Uterus (tissue), 4 donors: ENCODE data around the gene PRKG1. TPM values are rescaled to one million over a fixed set of nuclear protein-coding genes. Genes with fewer than 3 reads are reported as not detected.

Source experiments
- DNase-seq, 2 donors: peaks; one replicate each; pipeline ENCODE4 v3.0.0-alpha.2; 2019 to 2020
- H3K27ac ChIP-seq, 2 donors: fragments of 200-600 bp; sonication (generic); 1 replicate in 1 of 2; 2 replicates in 1 of 2; pipeline ENCODE4 v1.5.1; 2016 to 2018
- H3K27me3 ChIP-seq, 2 donors: fragments of 200-600 bp; sonication (generic); one replicate each; pipeline ENCODE4 v1.5.1; 2018 to 2019; ENCODE audit warnings: control low read depth in 1 of 2
- H3K36me3 ChIP-seq, 2 donors: fragments of 200-600 bp; sonication (generic); one replicate each; pipeline ENCODE4 v1.5.1; 2019; ENCODE audit warnings: control low read depth in 1 of 2
- H3K4me1 ChIP-seq, 2 donors: fragments of 200-600 bp; sonication (generic); one replicate each; pipeline ENCODE4 v1.5.1; 2018 to 2019; ENCODE audit warnings: control low read depth in 1 of 2
- H3K4me3 ChIP-seq, 2 donors: fragments of 200-600 bp; sonication (generic); 1 replicate in 1 of 2; 2 replicates in 1 of 2; pipeline ENCODE4 v1.5.1; 2018 to 2019; ENCODE audit warnings: mild to moderate bottlenecking in 1 of 2
- H3K9me3 ChIP-seq, 2 donors: fragments of 200-600 bp; sonication (generic); one replicate each; pipeline ENCODE4 v1.5.1; 2019; ENCODE audit warnings: control low read depth in 1 of 2
- CTCF ChIP-seq, 4 experiments: fragments of 200-600 bp in 2 of 4; fragments of 450-650 bp in 2 of 4; sonication (generic) in 2 of 4; IDR thresholded peaks; one replicate each; pipeline ENCODE4 v1.5.1; 2016 to 2019; ENCODE audit warnings: antibody characterized with exemption in 4 of 4, mild to moderate bottlenecking in 2 of 4, moderate library complexity in 1 of 4
- POLR2A ChIP-seq, 2 donors: fragments of 450-650 bp; IDR thresholded peaks; one replicate each; pipeline ENCODE4 v1.6.1; 2016; ENCODE audit warnings: antibody characterized with exemption in 2 of 2, mild to moderate bottlenecking in 1 of 2, moderate library complexity in 1 of 2
- intact Hi-C: fragments of 100-400 bp; cut with DNase I; formaldehyde crosslinking; loops from one replicate; pipeline ENCODE4 v1.15.1; 2023; ENCODE audit warnings: low total_unique reads
- total RNA-seq, 4 donors: library from RNA; depleted of rRNA in 3 of 4; stranded (reverse); fragments of >200 nt in 3 of 4; gene quantifications; one replicate each; pipeline versions ENCODE4 v1.1.0 to v1.2.4, GENCODE V29; 2014 to 2023
- donor health status: DM: yes; HTN: yes; CAD: no.

PRKG1 gene
- total RNA-seq, 4 donors from 2014 or later = 32.4 to 136 (median 69.6) TPM

GRCh38 chr10:51188008-51188407 lies 113.7 kb downstream of the PRKG1 start:
- intact Hi-C loops = no loop called here
- no peaks in the 10 kb centered on the region for H3K27me3 ChIP-seq
- H3K9me3 ChIP-seq = no peaks in the 10 kb centered on the region
- no peak for DNase-seq
- no peak for TF ChIP-seq POLR2A (IDR thresholded peaks at IDR 0.05)
- no peak for TF ChIP-seq CTCF (IDR thresholded peaks at IDR 0.05)
- no peaks in the 10 kb centered on the region for H3K4me1 ChIP-seq
- no peak overlapping the region for H3K4me3 ChIP-seq
- H3K36me3 ChIP-seq = no peaks in the 10 kb centered on the region
- H3K27ac ChIP-seq = no peak overlapping the region

- no peaks in the 10 kb centered on the region for H3K4me1 ChIP-seq
- no peaks in the 10 kb centered on the region for H3K36me3 ChIP-seq
- no peak overlapping the region for H3K4me3 ChIP-seq
- H3K9me3 ChIP-seq = no peaks in the 10 kb centered on the region
- TF ChIP-seq CTCF (IDR thresholded peaks at IDR 0.05) (no peak), POLR2A (IDR thresholded peaks at IDR 0.05) (no peak)
- H3K27me3 ChIP-seq = no peaks in the 10 kb centered on the region
- intact Hi-C loops = no loop called here
- DNase-seq = no peak
- H3K27ac ChIP-seq = no peak overlapping the region
These were observed 114.6 kb downstream of the PRKG1 start for GRCh38 chr10:51188866-51189265.

- Histone ChIP-seq H3K4me1 (peaks cover 0 to 5% of the 10 kb centered on the region in 2 donors), H3K4me3 (no peak overlapping the region), H3K27me3 (no peaks in the 10 kb centered on the region), H3K27ac (no peak overlapping the region), H3K36me3 (no peaks in the 10 kb centered on the region), H3K9me3 (no peaks in the 10 kb centered on the region)
- TF ChIP-seq POLR2A (IDR thresholded peaks at IDR 0.05) = no peak
- no peak for DNase-seq
- intact Hi-C loops = no loop called here
These were observed 122.4 kb downstream of the PRKG1 start for GRCh38 chr10:51196508-51197175.

GRCh38 chr10:51198170-51198569 lies 123.9 kb downstream of the PRKG1 start:
- no peaks in the 10 kb centered on the region for H3K9me3 ChIP-seq
- peaks cover 0 to 5% of the 10 kb centered on the region in 2 donors for H3K4me1 ChIP-seq
- H3K27me3 ChIP-seq = no peaks in the 10 kb centered on the region
- intact Hi-C loops = no loop called here
- H3K27ac ChIP-seq = no peak overlapping the region
- TF ChIP-seq POLR2A (IDR thresholded peaks at IDR 0.05) (no peak), CTCF (IDR thresholded peaks at IDR 0.05) (no peak)
- H3K4me3 ChIP-seq = no peak overlapping the region
- no peak for DNase-seq
- H3K36me3 ChIP-seq = no peaks in the 10 kb centered on the region

- H3K27me3 ChIP-seq = no peaks in the 10 kb centered on the region
- H3K4me3 ChIP-seq = no peak overlapping the region
- no peaks in the 10 kb centered on the region for H3K9me3 ChIP-seq
- no peak overlapping the region for H3K27ac ChIP-seq
- intact Hi-C loops = no loop called here
- no peak for TF ChIP-seq POLR2A (IDR thresholded peaks at IDR 0.05)
- TF ChIP-seq CTCF (IDR thresholded peaks at IDR 0.05) = no peak
- DNase-seq = no peak
- H3K36me3 ChIP-seq = no peaks in the 10 kb centered on the region
- H3K4me1 ChIP-seq = peaks cover 0 to 5% of the 10 kb centered on the region in 2 donors
These were observed 127.7 kb downstream of the PRKG1 start for GRCh38 chr10:51201947-51202346.
